ENCODE data around the gene STX16.

DNA sequence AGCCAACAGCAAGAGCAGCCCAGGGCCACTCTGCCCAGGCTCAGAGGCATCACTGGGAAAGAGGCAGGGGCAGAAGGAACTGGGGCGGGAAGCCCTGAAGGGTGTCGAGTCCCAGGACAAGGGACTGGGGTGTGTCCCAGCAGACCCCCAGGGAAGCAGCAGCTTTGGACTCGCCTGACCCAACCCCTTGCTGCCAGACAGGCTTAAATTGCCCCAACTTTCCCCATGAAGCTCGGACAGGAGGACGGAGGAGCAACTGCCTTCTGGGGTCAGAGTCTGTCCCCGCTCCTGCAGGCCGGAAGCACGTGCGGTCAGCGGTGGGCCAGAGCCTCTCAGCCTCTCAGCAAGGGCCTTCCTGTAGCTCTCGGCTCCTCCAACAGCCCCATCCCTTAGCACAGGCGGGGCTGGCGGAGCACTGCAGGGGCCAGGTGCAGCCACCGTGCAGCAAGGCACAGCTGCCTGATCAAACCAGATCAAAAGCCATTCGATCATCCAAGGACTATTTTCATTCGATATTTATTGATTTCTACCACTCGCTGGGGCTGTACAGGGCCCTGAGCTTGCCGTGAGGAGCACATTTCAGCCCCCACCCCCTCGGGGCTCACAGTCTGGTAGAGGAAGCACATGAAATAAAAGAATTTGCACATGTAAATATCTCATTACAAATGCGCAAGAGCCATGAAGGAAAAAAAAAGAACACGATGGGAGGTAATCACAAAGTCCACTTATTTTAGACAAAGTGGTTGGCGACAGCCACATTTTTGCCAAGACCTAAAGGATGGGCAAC is 31.8 kb upstream of the STX16 start:
- TF ChIP-seq, protein P1, sequence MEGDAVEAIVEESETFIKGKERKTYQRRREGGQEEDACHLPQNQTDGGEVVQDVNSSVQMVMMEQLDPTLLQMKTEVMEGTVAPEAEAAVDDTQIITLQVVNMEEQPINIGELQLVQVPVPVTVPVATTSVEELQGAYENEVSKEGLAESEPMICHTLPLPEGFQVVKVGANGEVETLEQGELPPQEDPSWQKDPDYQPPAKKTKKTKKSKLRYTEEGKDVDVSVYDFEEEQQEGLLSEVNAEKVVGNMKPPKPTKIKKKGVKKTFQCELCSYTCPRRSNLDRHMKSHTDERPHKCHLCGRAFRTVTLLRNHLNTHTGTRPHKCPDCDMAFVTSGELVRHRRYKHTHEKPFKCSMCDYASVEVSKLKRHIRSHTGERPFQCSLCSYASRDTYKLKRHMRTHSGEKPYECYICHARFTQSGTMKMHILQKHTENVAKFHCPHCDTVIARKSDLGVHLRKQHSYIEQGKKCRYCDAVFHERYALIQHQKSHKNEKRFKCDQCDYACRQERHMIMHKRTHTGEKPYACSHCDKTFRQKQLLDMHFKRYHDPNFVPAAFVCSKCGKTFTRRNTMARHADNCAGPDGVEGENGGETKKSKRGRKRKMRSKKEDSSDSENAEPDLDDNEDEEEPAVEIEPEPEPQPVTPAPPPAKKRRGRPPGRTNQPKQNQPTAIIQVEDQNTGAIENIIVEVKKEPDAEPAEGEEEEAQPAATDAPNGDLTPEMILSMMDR (IDR thresholded peaks at IDR 0.05; ENCODE audit: insufficient read depth, low read length), result no peak
- TF ChIP-seq SPI1 (IDR thresholded peaks at IDR 0.05; ENCODE audit: borderline replicate concordance, low read depth) (no peak), POLR2AphosphoS5 (IDR thresholded peaks at IDR 0.05; ENCODE audit: low read depth) (no peak)

Measured in HL-60 (cell line).